ENCODE results near the gene DPM3.
A peak's percentile ranks its signal among the peaks of the same experiment; 100 is the strongest.
"Not testable (repeated sequence)": the region's sequence is repeated elsewhere in the genome, so short reads cannot be mapped to it uniquely, and the experiment has no call there.

Gene DPM3

GRCh38 chr1:155175281-155175926 lies 35.1 kb upstream of the DPM3 start:
- DNase-seq (ENCODE audit: low read depth) = no peak

DNA sequence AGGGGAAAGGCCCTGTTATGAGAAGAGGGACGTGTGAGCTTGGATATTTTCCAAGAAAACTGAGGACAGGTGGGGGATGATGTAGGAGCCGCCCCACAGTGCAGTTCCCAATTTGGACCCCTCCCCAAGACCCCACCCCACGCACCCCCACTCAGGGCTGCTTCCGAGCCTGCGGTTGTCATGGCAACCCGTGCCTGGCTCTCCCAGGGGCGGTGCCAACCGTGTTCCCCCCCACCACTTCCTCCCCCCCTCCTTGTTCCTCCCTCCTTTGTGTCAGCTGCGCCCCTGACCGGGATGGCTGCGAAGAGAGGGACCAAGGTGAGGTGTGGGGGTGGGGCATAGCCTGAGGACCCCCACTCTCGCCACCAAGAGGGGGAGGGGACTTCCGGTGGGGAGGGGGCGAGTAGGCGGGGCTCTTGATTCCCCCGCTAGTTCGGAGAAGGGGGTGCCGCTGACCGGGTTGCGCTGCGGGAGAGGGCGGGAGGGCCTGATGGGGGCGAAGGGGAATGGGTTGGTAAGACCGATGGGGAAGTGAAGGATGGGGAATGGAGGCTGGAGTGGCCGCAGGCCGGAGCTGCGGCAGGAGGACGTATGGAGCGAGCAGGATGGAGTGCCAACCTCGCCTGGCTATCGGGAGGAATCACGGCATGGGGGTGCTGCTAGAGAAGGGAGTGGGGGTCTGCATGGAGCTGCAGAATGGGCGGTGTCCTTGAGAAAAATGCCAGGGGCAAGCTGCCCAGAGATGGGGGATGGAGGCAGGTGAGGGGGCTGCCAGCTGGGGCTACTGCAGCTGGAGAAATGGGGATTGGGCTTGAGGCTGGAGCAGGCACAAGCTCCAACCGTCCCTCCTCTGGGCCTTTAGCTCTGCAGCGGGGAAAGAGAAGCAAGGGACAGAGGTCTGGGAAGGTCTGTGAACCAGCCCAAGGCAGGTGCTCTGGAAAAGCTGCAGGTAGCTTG lies 34.3 kb upstream of the DPM3 start:
- no peak for DNase-seq (ENCODE audit: low read depth)

DNA sequence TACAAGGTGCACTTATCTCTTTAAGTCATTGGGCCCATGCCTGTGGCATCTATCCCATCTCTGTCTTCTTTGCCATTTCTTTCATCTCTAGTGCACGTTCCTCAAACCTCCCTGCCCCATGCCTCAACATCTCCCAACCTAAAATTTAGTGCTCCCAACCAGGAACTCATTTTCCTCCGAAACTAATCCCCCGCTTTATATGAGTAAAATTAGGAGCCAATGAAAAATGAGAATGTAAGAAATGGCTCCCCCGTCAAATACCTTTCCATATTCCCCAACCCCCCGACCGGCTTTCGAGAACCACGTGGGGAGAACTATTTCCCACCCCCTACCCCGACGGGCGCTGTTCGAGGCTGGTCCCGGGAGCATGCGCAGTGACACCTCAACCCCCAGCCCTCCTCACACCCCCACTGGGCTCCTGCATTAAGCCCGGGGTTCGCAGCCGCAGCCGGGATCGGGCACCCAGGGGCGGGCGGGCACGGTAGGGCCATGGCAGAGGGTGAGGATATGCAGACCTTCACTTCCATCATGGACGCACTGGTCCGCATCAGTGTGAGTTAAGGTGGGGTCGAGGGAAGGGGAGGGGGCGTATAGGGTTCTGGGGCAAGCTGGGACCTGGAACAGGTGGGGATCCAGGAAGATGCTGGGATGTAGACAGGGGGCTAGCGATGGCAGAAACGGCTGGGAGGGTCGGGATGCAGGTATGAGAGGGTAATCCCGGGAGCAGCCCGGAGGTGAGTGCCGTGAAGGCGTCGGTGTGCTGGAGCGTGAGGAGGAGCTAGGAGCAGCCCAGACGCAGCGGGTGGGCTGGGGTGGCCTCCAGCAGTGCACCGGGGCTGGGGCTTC lies 33.4 kb upstream of the DPM3 start, which contains the start of gene TRIM46:
TSS of gene TRIM46 (plus strand) at position 372 of the 846 bp plus-strand sequence. CDS start at position 490, 118 bp downstream.
- DNase-seq (ENCODE audit: low read depth) = peak; percentile 48

DNA sequence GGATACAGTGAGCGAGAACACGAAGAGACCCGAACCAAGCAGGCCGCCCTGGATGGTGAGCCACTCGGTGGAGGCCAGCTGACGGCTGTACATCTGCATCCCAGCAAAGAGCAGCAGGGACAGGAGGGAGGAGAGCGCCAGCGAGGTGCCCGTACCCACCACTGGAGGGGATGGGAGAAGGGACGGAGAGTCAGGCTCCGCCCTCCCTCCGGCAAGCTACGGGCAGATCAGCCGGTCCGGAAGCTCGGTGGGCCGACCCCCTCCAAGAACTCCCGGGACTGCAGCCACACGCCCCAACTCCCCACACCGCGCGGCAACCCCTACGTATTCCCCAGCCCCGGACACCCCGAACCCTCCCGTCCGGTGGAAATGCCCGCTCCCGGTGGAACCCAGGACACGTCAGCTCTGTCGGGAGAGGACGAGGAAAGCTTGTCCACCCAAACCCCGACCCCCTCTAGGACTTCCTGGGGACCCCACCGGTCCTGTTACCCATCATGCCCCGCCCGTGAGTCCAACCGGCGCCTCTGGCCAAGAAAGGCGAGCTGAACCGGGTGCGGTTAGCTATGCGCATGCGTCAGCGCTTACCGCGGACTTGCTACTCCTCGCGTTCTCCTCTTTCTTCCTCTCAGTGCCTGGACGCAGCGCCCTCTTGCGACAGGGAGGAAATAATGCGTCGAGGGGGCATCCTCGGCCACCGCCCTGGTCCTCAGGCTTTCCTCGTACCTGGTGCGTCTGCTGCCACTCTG lies 32.6 kb upstream of the DPM3 start, which contains the start of gene KRTCAP2:
TSS of gene KRTCAP2 (minus strand) at position 573 of the 746 bp plus-strand sequence. CDS start at position 493, 80 bp downstream.
- peak; percentile 91 for DNase-seq (ENCODE audit: low read depth)

DNA sequence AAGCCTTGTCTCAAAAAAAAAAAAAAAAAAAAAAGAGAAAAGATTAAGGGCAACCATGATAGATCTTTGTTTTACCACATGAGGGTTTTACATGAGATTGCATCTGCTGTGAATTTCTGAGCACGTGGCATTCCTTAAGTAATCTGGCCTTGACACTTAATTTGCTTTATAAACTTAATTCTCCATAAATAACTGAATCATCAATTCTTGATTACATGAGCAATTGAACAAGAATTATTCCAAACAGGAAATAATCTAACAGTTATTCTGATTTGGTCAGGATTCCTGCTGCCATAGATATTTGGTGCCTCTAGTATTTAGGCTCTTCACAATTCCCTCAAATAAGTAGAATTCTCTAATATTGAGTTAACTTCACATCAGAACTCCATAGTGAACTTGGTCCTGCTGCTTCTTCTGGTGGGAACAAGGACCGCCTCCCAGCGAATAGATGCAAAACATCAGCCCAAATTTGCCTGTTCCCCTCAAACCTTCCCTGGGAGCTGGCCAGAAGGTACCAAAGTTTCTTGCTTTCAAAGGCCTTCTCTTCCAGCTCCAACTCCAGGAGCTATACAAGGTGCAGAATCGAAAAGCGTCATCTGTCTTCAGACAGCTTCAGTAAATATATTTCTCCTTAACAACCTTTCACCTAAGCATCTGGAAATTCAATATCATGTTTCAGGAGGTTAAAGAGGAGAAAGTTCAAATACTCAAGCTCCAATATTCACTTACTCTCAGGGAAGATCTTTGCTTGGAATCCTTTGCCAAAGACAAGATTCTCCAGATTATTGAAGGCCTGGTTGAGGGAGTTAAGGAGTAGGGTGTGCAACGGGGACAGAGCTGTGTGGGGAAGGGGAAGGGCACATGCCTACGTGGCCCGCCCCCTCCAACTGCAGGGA lies 31.8 kb upstream of the DPM3 start:
- DNase-seq (ENCODE audit: low read depth) = no peak

DNA sequence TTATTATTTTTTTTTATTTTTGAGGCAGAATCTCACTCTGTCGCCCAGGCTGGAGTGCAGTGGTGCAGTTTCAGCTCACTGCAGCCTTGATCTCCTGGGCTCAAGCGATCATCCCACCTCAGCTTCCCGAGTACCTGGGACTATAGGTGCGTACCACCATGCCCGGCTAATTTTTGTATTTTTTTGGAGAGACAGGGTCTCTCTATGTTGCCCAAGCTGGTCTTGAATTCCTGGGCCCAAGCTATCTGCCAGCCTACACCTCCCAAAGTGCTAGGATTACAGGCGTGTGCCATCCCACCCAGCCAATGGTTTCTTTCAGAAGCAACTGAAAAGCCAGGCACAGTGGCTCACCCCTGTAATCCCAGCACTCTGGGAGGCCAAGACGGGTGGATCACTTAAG lies 30.5 kb upstream of the DPM3 start:
- DNase-seq (ENCODE audit: low read depth) = no peak

DNA sequence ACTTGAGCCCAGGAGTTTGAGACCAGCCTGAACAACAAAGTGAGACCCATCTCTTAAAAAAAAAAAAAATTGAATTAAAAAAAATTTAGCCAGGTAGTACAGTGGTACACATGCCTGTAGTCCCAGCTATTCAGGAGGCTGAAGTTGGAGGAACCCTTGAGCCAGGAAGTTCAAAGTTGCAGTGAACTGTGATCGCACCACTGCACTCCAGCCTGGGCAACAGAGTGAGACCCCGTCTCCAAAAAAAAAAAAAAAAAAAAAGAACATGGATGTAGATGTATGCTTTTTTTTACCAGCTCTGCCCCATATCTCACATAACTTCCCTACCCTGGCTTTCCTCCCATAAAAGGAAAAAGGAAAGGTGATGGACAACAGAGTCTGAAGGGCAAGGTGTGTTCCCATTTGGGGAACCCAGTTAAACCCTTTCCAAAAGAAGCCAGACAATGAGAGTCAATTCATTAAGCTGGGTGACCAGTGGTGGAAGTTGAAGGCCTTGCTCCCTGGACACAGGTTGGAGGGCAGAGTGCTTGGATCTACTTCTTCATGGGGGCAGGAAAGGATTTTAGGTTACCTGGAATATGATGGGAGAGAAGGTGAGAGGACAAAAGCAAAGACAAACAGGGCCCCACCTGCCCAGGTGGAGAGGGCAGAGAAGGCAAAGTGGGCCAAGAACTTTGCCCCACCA lies 29.9 kb upstream of the DPM3 start:
- no peak for DNase-seq (ENCODE audit: low read depth)

- DNase-seq (ENCODE audit: low read depth) = no peak
These were observed 29.2 kb upstream of the DPM3 start for GRCh38 chr1:155169541-155169940.

DNA sequence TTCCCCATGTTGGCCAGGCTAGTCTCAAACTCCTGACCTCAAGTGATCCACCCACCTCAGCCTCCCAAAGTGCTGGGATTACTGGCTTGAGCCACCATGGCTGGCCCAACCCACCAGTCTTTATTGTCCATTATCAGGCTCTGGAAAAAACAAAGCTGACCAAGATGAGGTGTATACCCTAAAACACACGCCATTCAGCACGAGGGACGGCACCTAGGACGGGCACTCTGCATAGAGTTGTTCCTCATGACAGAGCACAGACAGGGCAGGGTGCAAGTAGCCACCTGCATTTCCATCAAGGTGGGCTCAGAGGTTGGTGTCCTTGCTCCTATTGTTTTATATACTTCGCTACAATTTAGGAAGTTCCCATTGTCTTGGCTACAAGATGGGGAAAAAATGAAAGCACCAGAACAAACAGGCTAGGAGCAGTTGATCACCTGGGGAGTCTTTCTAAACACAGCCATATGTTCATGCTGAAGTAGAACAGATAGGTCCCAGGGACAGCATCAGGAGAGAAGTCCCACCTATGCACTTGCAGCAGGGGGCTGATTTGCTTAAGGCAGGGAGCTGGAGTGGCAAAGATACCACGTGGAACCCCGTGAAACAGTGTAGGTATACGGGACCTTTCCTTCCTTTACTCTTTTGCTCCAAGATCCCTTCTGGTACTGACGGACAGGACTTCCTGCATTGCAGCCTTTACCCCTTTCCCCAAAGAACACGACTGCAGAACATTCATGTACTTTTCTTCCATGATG lies 28.3 kb upstream of the DPM3 start:
- DNase-seq (ENCODE audit: low read depth) = no peak

DNA sequence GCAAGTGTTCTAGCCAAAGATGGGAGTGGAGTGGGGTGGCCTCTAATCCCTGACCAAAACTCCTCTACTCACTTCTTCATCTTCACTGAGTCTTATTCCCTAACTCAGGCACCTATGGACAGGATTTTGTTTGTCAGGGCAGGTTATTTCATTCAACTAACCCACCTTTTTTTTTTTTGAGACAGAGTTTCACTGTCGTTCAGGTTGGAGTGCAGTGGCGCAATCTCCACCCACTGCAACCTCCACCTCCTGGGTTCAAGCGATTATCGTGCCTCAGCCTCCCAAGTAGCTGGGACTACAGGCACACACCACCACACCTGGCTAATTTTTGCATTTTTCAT lies 27.7 kb upstream of the DPM3 start:
- not testable (repeated sequence) for DNase-seq (ENCODE audit: low read depth)

DNA sequence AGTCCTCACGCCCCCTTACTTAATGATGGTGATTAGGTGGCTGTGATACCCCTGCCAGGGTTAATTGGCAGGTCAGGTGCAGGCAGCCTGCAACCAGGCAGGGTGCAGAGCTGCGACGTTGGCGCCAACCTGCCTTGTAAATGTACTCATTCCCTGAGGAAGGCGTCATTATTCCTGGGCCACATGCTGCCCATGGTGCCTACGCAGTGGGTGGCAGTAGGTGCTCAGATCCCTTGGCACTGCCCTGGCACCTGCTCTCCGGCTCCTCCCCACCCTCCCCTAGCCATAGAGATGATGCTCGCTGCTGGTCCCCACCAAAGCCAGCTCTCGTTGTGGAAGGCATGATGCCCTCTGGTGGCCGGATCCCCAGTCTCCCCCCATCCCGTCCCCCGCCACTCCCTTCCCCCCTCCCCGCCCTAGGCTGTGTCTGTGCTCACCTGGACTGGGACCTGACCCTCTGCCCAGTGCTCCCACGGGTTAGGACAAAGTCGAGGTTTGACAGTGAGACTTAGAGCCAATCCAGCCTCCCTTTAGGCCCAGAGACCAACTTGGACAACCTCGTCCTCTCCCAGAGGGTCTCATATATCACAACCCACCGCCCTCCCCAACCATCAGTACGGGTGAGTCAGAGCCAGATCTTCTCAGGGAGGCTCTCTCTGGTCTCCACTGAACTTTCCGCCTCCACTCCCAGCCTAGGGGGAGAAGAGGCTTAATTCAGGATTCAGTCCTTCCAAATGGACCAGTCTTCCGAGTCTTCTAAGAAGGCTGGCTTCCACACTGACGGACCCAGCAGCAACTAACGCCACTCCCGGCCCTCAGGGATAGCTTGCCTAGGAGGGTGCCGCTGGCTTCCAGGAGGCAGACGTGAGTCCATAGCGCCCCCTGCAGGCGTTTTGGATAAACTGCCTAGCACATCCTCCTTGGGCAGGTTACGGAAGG lies 27.1 kb upstream of the DPM3 start:
- DNase-seq (ENCODE audit: low read depth) = peak; percentile 85

- no peak for DNase-seq (ENCODE audit: low read depth)
These were observed 26.3 kb upstream of the DPM3 start for GRCh38 chr1:155166471-155167165.

GRCh38 chr1:155166051-155166470 lies 25.7 kb upstream of the DPM3 start:
- DNase-seq (ENCODE audit: low read depth) = no peak

GRCh38 chr1:155164625-155165024 lies 24.3 kb upstream of the DPM3 start:
- not testable (repeated sequence) for DNase-seq (ENCODE audit: low read depth)

DNA sequence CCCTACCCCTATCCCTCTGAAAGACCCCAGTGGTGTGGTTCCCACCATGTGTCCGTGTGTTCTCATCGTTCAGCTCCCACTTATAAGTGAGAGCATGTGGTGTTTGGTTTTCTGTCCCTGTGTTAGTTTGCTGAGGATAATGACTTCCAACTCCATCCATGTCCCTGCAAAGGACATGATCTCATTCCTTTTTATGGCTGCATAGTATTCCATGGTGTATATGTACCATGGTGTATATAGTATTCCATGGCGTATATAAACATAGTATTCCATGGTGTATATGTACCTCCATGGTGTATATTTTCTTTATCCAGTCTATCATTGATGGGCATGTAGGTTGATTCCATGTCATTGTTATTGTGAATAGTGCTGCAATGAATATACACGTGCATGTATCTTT lies 23.5 kb upstream of the DPM3 start:
- not testable (repeated sequence) for DNase-seq (ENCODE audit: low read depth)

GRCh38 chr1:155162631-155163030 lies 22.3 kb upstream of the DPM3 start:
- not testable (repeated sequence) for DNase-seq (ENCODE audit: low read depth)

- DNase-seq (ENCODE audit: low read depth) = no peak
These were observed 19.8 kb upstream of the DPM3 start for GRCh38 chr1:155160128-155160527.
